DND-41 (cell line): ENCODE results near the gene NLRP3.
A peak's percentile ranks its signal among the peaks of the same experiment; 100 is the strongest.

Experiments
- ATAC-seq: fragments of 200-7000 bp; cut with Tn5 transposase; 3 replicates; pipeline ENCODE4 v1.9.1; 2021; ENCODE audit warnings: low read depth; ENCODE audit not compliant: insufficient read depth
- DNase-seq: peaks from one replicate; pipeline ENCODE4 v3.0.0-alpha.2; 2020
- H2AFZ ChIP-seq: 2 replicates; pipeline ENCODE4 v1.6.0; 2012; ENCODE audit warnings: low read depth, low read length
- H3K27ac ChIP-seq: 2 replicates; pipeline ENCODE4 v1.5.1; 2012; ENCODE audit warnings: low read length, inconsistent platforms
- H3K27me3 ChIP-seq: fragments of 200-600 bp; sonication (generic); 2 replicates; pipeline ENCODE4 v1.6.0; 2012; ENCODE audit warnings: low read length, mild to moderate bottlenecking, inconsistent platforms; ENCODE audit not compliant: insufficient read depth, poor library complexity
- H3K36me3 ChIP-seq: 2 replicates; pipeline ENCODE4 v1.5.1; 2012; ENCODE audit warnings: low read length, inconsistent platforms; ENCODE audit not compliant: insufficient read depth
- H3K4me1 ChIP-seq: 2 replicates; pipeline ENCODE4 v1.5.1; 2012; ENCODE audit warnings: mild to moderate bottlenecking, low read length; ENCODE audit not compliant: insufficient read depth
- H3K4me2 ChIP-seq: 2 replicates; pipeline ENCODE4 v1.6.0; 2012; ENCODE audit warnings: mild to moderate bottlenecking, moderate library complexity, low read length, inconsistent platforms; ENCODE audit not compliant: insufficient read depth
- H3K4me3 ChIP-seq, 2 experiments: fragments of 200-600 bp in 1 of 2; shearing (Covaris generic) in 1 of 2; 2 replicates each; pipeline ENCODE4 v1.5.1; 2012 to 2016; ENCODE audit warnings: inconsistent platforms in 2 of 2, low read length in 2 of 2, mild to moderate bottlenecking in 2 of 2, low read depth in 1 of 2, moderate library complexity in 1 of 2
- H3K79me2 ChIP-seq: 2 replicates; pipeline ENCODE4 v1.6.0; 2012; ENCODE audit warnings: low read length, inconsistent platforms; ENCODE audit not compliant: insufficient read depth
- H3K9ac ChIP-seq: 2 replicates; pipeline ENCODE4 v1.6.0; 2012; ENCODE audit warnings: low read depth, mild to moderate bottlenecking, inconsistent platforms, low read length, moderate library complexity
- H3K9me3 ChIP-seq: 2 replicates; pipeline ENCODE4 v1.5.1; 2012; ENCODE audit warnings: low read length, moderate library complexity, mild to moderate bottlenecking, inconsistent platforms; ENCODE audit not compliant: insufficient read depth, severe bottlenecking
- H4K20me1 ChIP-seq: 2 replicates; pipeline ENCODE4 v1.6.0; 2012; ENCODE audit warnings: low read length; ENCODE audit not compliant: insufficient read depth
- EZH2 ChIP-seq: IDR thresholded peaks from 3 replicates; pipeline ENCODE4 v1.6.1; 2012; ENCODE audit warnings: borderline replicate concordance, low read depth, mild to moderate bottlenecking, moderate library complexity, low read length, inconsistent platforms; ENCODE audit not compliant: severe bottlenecking
- TF ChIP-seq, protein P1 (sequence below): IDR thresholded peaks from 2 replicates; pipeline ENCODE4 v1.5.1; 2012; ENCODE audit warnings: borderline replicate concordance, low read length, moderate library complexity, mild to moderate bottlenecking; ENCODE audit not compliant: poor library complexity, severe bottlenecking; ENCODE audit errors: extremely low read depth

The NLRP3 gene

DNA sequence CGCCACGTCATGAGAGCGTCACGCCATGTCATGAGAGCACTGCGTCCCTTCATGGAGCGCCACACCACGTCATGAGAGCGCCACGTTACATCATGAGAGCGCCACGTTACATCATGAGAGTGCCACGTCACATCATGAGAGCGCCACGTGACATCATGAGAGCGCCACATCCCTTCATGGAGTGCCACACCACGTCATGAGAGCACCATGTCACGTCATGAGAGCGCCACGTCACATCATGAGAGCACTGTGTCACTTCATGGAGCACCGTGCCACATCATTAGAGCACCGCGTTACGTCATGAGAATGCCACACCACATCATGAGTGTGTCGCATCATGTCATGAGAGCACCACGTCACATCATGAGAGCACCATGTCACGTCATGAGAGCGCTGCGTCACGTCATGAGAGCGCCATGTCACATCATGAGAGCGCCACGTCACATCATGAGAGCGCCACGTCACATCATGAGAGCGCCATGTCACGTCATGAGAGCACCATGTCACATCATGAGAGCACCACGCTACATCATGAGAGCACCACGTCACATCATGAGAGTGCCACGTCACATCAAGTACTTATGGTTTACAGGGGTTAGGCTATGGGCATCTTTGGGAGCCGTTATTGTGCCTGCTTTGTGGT lies 9.8 kb upstream of the NLRP3 start:
- Histone ChIP-seq H3K27me3 (no peaks in the 10 kb centered on the region), H3K9ac (no peak overlapping the region), H3K4me2 (no peak overlapping the region), H4K20me1 (no peaks in the 10 kb centered on the region), H2AFZ (no peak overlapping the region), H3K27ac (no peak overlapping the region), H3K4me1 (no peaks in the 10 kb centered on the region), H3K4me3 (no peak overlapping the region), H3K9me3 (no peaks in the 10 kb centered on the region), H3K36me3 (no peaks in the 10 kb centered on the region), H3K79me2 (no peaks in the 10 kb centered on the region)
- no peak for TF ChIP-seq EZH2
- no peak for ATAC-seq
- DNase-seq = no peak

DNA sequence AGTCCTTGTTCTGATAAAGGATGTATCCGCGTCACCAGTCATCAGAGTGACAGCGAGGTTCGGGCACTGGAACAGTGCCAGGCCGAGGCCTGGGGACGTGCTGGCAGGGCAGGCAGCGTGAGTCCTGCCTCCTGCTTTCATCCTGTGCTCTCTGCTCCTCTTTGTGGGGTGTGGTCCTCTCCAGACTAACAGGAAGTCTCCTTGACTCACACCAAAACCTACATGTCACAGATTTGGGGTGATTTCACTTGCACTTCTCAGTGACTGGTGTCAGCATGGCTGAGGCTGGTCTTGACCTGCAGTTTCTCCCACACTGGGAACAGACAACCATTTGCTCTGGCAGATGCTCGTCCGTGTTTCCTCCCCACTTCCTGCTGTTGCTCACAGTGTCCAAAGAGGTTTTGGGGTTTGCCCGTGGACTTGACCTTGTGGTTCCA lies 8.8 kb upstream of the NLRP3 start:
- no peaks in the 10 kb centered on the region for H3K36me3 ChIP-seq
- DNase-seq (no peak), ATAC-seq (peak; percentile 39; the same call in 1 of the 3 replicates)
- no peaks in the 10 kb centered on the region for H3K9me3 ChIP-seq
- no peaks in the 10 kb centered on the region for H4K20me1 ChIP-seq
- H3K27me3 ChIP-seq = no peaks in the 10 kb centered on the region
- H3K27ac ChIP-seq = no peak overlapping the region
- TF ChIP-seq, protein P1, sequence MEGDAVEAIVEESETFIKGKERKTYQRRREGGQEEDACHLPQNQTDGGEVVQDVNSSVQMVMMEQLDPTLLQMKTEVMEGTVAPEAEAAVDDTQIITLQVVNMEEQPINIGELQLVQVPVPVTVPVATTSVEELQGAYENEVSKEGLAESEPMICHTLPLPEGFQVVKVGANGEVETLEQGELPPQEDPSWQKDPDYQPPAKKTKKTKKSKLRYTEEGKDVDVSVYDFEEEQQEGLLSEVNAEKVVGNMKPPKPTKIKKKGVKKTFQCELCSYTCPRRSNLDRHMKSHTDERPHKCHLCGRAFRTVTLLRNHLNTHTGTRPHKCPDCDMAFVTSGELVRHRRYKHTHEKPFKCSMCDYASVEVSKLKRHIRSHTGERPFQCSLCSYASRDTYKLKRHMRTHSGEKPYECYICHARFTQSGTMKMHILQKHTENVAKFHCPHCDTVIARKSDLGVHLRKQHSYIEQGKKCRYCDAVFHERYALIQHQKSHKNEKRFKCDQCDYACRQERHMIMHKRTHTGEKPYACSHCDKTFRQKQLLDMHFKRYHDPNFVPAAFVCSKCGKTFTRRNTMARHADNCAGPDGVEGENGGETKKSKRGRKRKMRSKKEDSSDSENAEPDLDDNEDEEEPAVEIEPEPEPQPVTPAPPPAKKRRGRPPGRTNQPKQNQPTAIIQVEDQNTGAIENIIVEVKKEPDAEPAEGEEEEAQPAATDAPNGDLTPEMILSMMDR = no peak
- no peak for TF ChIP-seq EZH2
- no peak overlapping the region for H3K9ac ChIP-seq
- no peak overlapping the region for H2AFZ ChIP-seq
- no peaks in the 10 kb centered on the region for H3K79me2 ChIP-seq
- H3K4me1 ChIP-seq = no peaks in the 10 kb centered on the region
- no peak overlapping the region for H3K4me3 ChIP-seq
- H3K4me2 ChIP-seq = no peak overlapping the region

DNA sequence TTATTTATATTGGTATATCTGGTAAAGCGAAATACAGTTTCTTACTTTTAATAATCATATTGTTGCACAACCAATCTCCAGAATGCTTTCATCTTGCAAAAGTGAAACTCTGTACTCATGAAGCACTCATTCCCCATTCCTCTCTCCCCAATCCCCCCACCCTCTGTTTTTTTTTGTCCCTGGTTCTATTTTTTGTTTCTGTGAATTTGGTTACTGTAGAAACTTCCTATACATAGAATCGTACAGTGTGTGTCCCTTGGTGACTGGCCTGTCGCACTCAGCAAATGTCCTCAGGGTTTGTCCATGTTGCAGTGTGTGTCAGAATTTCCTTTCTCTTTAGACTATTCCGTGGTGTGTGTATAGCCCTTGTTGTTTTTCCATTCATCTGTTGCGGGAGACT lies 7.9 kb upstream of the NLRP3 start:
- H3K4me2 ChIP-seq = no peak overlapping the region
- ATAC-seq = no peak
- H2AFZ ChIP-seq = no peak overlapping the region

DNA sequence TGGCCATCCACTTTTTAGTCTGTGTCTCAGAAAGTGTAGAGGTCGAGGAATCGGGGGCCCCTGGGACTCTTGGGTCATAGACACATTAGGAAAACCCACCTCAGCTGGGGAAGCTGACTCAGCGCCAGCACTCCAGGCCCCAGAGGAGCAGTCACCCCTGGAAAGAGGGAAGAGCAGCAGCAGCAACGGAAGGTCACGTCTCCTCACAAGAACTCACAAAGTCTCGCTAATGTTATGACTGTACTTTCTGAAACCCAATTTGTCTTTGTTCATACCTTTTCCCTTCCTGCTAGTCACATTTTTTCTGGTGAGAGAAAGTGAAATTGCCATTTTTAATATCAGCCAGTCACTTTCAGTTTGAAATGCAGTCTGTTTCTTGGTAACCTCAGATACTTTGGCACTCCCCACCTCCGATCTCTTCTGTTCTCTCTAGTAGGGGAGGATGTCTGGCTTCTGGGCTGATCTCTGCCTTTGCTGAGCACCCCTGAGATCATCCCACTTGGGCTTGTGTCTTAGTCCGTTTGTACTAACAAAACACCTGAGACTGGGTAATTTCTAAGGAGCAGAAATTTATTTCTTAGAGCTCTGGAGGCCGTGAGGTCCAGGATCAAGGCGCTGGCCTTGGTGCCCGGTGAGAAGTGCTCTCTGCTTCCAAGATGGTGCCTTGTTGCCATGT lies 6.0 kb upstream of the NLRP3 start:
- no peak overlapping the region for H3K27ac ChIP-seq
- H3K4me2 ChIP-seq = no peak overlapping the region
- H3K27me3 ChIP-seq = no peaks in the 10 kb centered on the region
- no peak overlapping the region for H3K4me3 ChIP-seq
- TF ChIP-seq EZH2 = no peak
- TF ChIP-seq, protein P1 = no peak
- H2AFZ ChIP-seq = no peak overlapping the region
- no peak for DNase-seq
- H3K9ac ChIP-seq = no peak overlapping the region
- H3K9me3 ChIP-seq = no peaks in the 10 kb centered on the region
- H3K79me2 ChIP-seq = no peaks in the 10 kb centered on the region
- no peaks in the 10 kb centered on the region for H4K20me1 ChIP-seq
- H3K36me3 ChIP-seq = no peaks in the 10 kb centered on the region
- no peak for ATAC-seq
- no peaks in the 10 kb centered on the region for H3K4me1 ChIP-seq

More for the DNA sequence above, 7.9 kb upstream of the NLRP3 start:
- no peaks in the 10 kb centered on the region for H3K27me3 ChIP-seq
- no peaks in the 10 kb centered on the region for H3K79me2 ChIP-seq
- TF ChIP-seq EZH2 = no peak
- TF ChIP-seq, protein P1 = no peak
- no peak for DNase-seq
- no peaks in the 10 kb centered on the region for H3K36me3 ChIP-seq
- H3K9ac ChIP-seq = no peak overlapping the region
- no peaks in the 10 kb centered on the region for H3K9me3 ChIP-seq
- no peaks in the 10 kb centered on the region for H4K20me1 ChIP-seq
- no peaks in the 10 kb centered on the region for H3K4me1 ChIP-seq
- no peak overlapping the region for H3K27ac ChIP-seq
- no peak overlapping the region for H3K4me3 ChIP-seq
